Vagina (tissue), 2 donors: Measurements from ENCODE around the gene CRADD. TPM values are rescaled to one million over a fixed set of nuclear protein-coding genes. Genes with fewer than 3 reads are reported as not detected.
A peak's percentile ranks its signal among the peaks of the same experiment; 100 is the strongest.

Source experiments
- DNase-seq, 2 donors: peaks; one replicate each; pipeline ENCODE4 v3.0.0-alpha.2; 2017; ENCODE audit errors: extremely low spot score in 2 of 2
- H3K27ac ChIP-seq: fragments of 200-600 bp; sonication (generic); one replicate; pipeline ENCODE4 v1.5.1; 2019
- H3K27me3 ChIP-seq: fragments of 200-600 bp; sonication (generic); one replicate; pipeline ENCODE4 v1.5.1; 2019
- H3K36me3 ChIP-seq, 2 donors: fragments of 200-600 bp; sonication (generic); one replicate each; pipeline ENCODE4 v1.5.1; 2017 to 2019
- H3K4me1 ChIP-seq: fragments of 200-600 bp; sonication (generic); one replicate; pipeline ENCODE4 v1.5.1; 2019
- H3K4me3 ChIP-seq, 2 donors: fragments of 200-600 bp; sonication (generic); 1 replicate in 1 of 2; 2 replicates in 1 of 2; pipeline ENCODE4 v1.5.1; 2016 to 2019
- H3K9me3 ChIP-seq: fragments of 200-600 bp; sonication (generic); one replicate; pipeline ENCODE4 v1.5.1; 2019
- POLR2A ChIP-seq, 2 donors: fragments of 450-650 bp; IDR thresholded peaks; one replicate each; pipeline ENCODE4 v1.6.1; 2017; ENCODE audit warnings: antibody characterized with exemption in 2 of 2, mild to moderate bottlenecking in 2 of 2, moderate library complexity in 2 of 2
- POLR2AphosphoS5 ChIP-seq, 2 donors: sonication (generic); formaldehyde crosslinking; IDR thresholded peaks; one replicate each; pipeline ENCODE4 v1.9.0; 2017; ENCODE audit warnings: antibody characterized with exemption in 2 of 2, mild to moderate bottlenecking in 2 of 2, low read depth in 1 of 2; ENCODE audit not compliant: insufficient read depth in 1 of 2
- intact Hi-C: fragments of 100-400 bp; cut with DNase I; formaldehyde crosslinking; loops from one replicate; pipeline ENCODE4 v1.15.1; 2023
- total RNA-seq: library from RNA; depleted of rRNA; stranded (reverse); fragments of >200 nt; gene quantifications from one replicate; pipeline ENCODE4 v1.2.3, GENCODE V29; 2016
- TF ChIP-seq, protein P1 (sequence below), 3 experiments: fragments of 450-650 bp in 2 of 3; fragments of 200-600 bp in 1 of 3; sonication (generic) in 1 of 3; IDR thresholded peaks; one replicate each; pipeline ENCODE4 v1.5.1; 2017 to 2019; ENCODE audit warnings: antibody characterized with exemption in 3 of 3, mild to moderate bottlenecking in 2 of 3, moderate library complexity in 2 of 3

CRADD gene
- total RNA-seq, 1 donor from 2014 or later = 40.8 TPM

GRCh38 chr12:93902736-93903562 lies 225.8 kb downstream of the CRADD start:
- no peaks in the 10 kb centered on the region for H3K36me3 ChIP-seq
- TF ChIP-seq POLR2A (IDR thresholded peaks at IDR 0.05) = no peak
- TF ChIP-seq POLR2AphosphoS5 (IDR thresholded peaks at IDR 0.05; ENCODE audit: insufficient read depth in 1 of 2, low read depth in 1 of 2) = no peak
- TF ChIP-seq, protein P1, sequence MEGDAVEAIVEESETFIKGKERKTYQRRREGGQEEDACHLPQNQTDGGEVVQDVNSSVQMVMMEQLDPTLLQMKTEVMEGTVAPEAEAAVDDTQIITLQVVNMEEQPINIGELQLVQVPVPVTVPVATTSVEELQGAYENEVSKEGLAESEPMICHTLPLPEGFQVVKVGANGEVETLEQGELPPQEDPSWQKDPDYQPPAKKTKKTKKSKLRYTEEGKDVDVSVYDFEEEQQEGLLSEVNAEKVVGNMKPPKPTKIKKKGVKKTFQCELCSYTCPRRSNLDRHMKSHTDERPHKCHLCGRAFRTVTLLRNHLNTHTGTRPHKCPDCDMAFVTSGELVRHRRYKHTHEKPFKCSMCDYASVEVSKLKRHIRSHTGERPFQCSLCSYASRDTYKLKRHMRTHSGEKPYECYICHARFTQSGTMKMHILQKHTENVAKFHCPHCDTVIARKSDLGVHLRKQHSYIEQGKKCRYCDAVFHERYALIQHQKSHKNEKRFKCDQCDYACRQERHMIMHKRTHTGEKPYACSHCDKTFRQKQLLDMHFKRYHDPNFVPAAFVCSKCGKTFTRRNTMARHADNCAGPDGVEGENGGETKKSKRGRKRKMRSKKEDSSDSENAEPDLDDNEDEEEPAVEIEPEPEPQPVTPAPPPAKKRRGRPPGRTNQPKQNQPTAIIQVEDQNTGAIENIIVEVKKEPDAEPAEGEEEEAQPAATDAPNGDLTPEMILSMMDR (IDR thresholded peaks at IDR 0.05) = no peak
- H3K4me1 ChIP-seq = no peaks in the 10 kb centered on the region
- no peaks in the 10 kb centered on the region for H3K9me3 ChIP-seq
- intact Hi-C loops = no loop called here
- no peak overlapping the region for H3K4me3 ChIP-seq
- no peak overlapping the region for H3K27ac ChIP-seq
- DNase-seq = no peak
- H3K27me3 ChIP-seq = no peaks in the 10 kb centered on the region

GRCh38 chr12:93904124-93904523 lies 226.9 kb downstream of the CRADD start:
- H3K4me1 ChIP-seq = no peaks in the 10 kb centered on the region
- no peak for DNase-seq
- no peaks in the 10 kb centered on the region for H3K9me3 ChIP-seq
- no peaks in the 10 kb centered on the region for H3K36me3 ChIP-seq
- TF ChIP-seq POLR2AphosphoS5 (IDR thresholded peaks at IDR 0.05; ENCODE audit: insufficient read depth in 1 of 2, low read depth in 1 of 2) (no peak), POLR2A (IDR thresholded peaks at IDR 0.05) (no peak)
- TF ChIP-seq, protein P1 (IDR thresholded peaks at IDR 0.05) = no peak
- no peak overlapping the region for H3K4me3 ChIP-seq
- intact Hi-C loops = no loop called here
- no peak overlapping the region for H3K27ac ChIP-seq
- H3K27me3 ChIP-seq = no peaks in the 10 kb centered on the region

DNA sequence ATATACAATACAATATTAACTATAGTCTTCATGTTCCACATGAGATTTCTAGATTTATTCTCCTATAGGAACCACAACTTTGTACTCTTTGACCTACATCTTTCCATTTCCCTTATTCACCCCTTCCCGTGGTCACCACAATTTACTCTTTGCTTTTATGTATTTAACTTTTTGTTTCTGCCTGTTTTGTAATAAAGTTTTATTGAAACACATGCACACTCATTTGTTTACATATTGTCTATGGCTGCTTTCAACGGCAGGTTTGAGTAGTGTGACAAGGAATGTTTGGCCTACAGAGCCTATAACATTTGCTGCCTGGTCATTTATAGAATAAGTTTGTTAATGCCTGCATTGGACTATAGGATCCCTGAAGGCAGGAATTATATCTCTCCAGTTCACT lies 231.1 kb downstream of the CRADD start:
- Histone ChIP-seq H3K9me3 (no peaks in the 10 kb centered on the region), H3K36me3 (no peaks in the 10 kb centered on the region), H3K4me3 (no peak overlapping the region), H3K27ac (no peak overlapping the region), H3K27me3 (no peaks in the 10 kb centered on the region), H3K4me1 (no peaks in the 10 kb centered on the region)
- intact Hi-C loops = no loop called here
- no peak for DNase-seq
- TF ChIP-seq, protein P1 (IDR thresholded peaks at IDR 0.05) = no peak
- TF ChIP-seq POLR2AphosphoS5 (IDR thresholded peaks at IDR 0.05; ENCODE audit: insufficient read depth in 1 of 2, low read depth in 1 of 2) (no peak), POLR2A (IDR thresholded peaks at IDR 0.05) (no peak)

- Histone ChIP-seq H3K9me3 (no peaks in the 10 kb centered on the region), H3K4me3 (no peak overlapping the region), H3K27me3 (no peaks in the 10 kb centered on the region), H3K27ac (no peak overlapping the region), H3K4me1 (no peaks in the 10 kb centered on the region), H3K36me3 (no peaks in the 10 kb centered on the region)
- DNase-seq = no peak
- intact Hi-C loops = no loop called here
- TF ChIP-seq POLR2A (IDR thresholded peaks at IDR 0.05) (no peak), POLR2AphosphoS5 (IDR thresholded peaks at IDR 0.05; ENCODE audit: insufficient read depth in 1 of 2, low read depth in 1 of 2) (peak in 1 of 2 donors; percentile 17)
- TF ChIP-seq, protein P1 (IDR thresholded peaks at IDR 0.05) = no peak
Measured at GRCh38 chr12:93908846-93909567, 231.8 kb downstream of the CRADD start.

DNA sequence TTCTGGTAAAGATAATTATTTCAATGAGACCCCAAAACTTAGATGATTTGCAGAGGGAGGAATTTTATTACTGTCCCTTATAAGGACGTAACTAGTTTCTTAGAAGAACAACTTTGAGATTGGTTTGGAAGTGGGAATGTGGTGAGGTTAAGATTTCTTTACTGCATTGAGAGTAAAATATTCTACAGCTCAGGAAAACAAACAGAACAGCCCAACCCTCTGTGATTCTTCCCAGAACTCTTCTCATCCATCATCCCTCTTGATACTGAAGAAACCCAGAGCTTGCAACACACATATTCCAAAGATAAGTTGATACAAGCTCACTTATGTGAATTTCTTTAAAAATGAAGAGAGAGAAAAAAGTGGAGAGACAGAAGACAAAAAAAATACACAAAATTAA lies 234.2 kb downstream of the CRADD start:
- no peak for DNase-seq
- no peaks in the 10 kb centered on the region for H3K9me3 ChIP-seq
- H3K27ac ChIP-seq = no peak overlapping the region
- no peak overlapping the region for H3K4me3 ChIP-seq
- TF ChIP-seq, protein P1 (IDR thresholded peaks at IDR 0.05) = no peak
- TF ChIP-seq POLR2AphosphoS5 (IDR thresholded peaks at IDR 0.05; ENCODE audit: insufficient read depth in 1 of 2, low read depth in 1 of 2) = no peak
- no peak for TF ChIP-seq POLR2A (IDR thresholded peaks at IDR 0.05)
- intact Hi-C loops = no loop called here
- H3K27me3 ChIP-seq = no peaks in the 10 kb centered on the region
- no peaks in the 10 kb centered on the region for H3K4me1 ChIP-seq
- H3K36me3 ChIP-seq = no peaks in the 10 kb centered on the region
